Stimulated activated CD4-positive, alpha-beta T cell treated with anti-CD3 and anti-CD28 coated beads, Interleukin-4, amount 100 ng/mL, for 24 hours (primary cell): ENCODE results near the gene SLC12A5.

Experiments
- DNase-seq: peaks from one replicate; pipeline ENCODE4 v3.0.0-alpha.2; 2020

The SLC12A5 gene

DNA sequence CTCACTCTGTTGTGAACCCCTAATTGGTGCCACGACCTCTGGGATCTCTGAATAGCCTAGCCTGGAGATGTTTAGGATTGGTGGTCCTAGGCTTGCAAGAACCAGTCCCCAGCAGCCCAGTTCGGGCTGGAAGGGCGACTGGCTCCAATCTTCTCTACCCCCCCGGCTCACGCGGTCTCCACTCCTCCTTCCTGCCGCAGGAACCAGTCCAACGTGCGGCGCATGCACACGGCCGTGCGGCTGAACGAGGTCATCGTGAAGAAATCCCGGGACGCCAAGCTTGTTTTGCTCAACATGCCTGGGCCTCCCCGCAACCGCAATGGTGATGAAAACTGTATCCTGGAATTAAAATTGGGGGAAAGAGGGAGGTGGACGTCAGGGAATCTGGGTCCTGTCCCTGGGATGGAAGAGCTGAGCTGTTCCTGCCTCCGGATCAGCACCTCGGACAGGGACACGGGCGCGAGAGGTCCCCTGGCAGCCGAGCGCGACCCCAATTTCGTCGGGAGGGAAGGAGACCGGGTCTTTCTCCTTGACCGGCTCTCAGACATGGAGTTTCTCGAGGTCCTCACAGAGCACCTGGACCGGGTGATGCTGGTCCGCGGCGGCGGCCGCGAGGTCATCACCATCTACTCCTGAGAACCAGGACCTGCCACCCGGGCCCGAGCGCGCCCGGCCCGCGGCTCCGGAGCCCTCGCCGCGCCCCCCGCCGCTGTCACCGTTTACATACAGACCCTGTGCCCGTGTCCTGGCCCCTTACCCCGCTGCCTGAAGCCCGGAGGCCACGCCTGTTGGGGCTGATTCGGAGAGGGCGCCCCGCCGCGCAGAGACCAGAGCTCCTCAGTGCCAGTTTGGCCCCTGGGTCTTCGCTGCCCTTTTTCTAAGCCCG lies 28.2 kb downstream of the SLC12A5 start:
- no peak for DNase-seq

DNA sequence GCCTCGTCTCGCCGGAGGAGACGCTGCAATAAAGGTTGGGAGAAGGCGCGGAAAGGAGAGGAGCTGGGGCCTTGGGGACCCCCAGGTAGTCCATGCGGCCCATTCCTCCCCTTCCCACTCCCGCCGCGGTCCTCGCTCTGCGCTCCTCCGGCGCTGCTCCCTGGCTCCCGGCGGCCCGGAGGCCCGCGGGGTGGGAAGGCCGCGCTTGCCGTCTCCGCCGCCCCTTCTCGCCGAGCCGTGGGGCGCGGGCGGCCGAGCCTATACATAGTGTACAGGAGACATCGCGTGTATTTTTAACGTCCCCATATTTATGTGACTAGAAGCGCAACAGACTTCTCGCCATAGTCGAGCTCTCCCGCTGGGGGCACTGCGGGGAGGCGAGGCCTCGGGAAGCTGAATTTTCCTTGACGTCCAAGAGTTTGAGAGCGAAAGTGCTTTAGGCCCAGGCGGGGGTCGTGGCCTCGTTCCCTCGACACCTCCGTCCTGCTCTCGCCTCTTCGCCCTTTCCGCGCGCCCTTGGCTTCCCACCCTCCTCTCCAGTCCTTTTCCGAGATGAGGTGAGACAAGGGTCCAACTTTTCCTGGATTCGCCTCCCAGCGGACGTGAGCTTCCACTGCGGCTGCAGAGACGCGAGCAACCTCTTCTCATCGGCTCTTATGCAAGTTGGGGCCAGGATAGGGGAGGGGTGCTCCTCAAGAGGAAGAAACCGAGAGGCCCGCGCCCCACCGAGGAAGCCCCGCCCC lies 29.0 kb downstream of the SLC12A5 start:
- peak; percentile 15 for DNase-seq

DNA sequence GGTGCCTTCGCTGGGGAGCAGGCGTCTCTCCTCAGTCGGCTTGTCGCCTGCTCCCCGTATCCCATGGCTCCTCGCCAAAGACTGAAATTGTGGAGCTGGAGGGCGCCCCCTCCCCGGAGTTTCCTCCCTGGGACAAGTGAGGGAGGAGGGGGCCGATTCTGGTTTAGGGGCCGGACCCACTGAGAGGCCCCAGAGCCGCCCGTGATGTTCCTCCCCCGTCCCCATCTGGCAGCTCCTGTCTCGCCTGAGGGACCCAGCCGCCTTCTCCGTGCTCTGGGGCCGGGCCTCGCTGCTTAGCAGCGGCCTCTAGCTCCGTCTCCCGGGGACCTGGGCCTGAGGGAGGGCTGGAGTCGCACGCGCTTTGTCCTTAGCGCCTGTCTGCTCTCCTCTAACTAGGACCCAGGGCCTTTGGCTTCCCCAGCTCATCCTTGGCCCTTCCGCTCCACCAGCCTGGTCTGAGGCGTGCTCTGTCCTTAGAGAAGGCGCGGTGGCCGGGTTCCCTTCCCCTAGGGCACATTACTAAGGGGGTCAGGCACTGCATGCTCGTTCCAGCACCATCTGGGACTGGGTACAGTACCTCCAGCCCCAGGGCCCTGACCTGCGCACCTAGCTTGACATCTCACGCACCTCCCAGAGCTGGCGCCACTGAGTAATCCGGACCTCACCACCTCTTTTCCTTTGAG lies 29.7 kb downstream of the SLC12A5 start:
- no peak for DNase-seq

DNA sequence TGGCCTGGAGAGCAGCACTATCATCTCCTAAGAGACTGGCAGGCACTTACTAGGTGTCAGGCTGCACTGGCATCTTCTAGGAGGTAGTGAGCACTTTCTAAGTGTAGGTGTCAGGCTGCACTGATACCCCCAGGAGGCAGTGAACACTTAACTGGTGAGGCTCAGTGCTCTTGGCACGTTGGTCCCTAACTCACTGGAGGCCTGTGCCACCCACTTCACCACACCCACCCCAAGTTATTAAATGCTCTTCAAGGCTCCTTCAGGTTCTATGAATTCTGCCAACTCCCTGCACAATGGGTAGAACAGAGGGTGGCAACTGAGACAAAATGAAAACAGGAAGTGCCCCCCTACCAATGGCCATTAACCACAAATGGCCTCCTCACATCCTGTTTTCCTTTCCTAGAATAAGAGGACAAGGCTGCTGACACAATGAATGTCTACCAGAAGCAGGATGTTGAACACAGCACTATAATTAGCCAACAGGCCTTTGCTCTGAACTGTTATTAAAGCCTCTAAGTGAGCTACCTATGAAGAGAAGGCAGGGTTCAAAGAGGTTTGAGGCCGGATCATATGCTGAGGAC lies 31.4 kb downstream of the SLC12A5 start:
- DNase-seq: no peak

DNA sequence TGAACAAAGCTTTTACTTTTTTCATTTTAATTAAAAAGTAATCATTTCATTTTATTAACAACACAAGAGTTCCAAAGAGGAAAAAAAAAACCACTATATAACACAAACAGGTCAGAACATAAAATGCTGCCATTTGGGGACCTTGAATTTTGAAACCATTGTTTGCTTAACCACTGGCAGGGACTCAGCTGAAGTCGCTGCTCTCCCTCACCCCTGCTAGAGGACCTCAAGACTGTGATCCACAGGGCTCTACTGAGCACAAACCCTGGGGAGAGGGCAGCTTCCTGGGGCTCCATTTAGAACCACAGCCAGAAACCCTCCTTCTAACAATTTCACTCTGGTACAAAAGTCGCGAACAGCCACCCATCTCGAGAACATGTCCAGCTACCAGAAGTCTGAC lies 32.0 kb downstream of the SLC12A5 start:
- DNase-seq: no peak

DNA sequence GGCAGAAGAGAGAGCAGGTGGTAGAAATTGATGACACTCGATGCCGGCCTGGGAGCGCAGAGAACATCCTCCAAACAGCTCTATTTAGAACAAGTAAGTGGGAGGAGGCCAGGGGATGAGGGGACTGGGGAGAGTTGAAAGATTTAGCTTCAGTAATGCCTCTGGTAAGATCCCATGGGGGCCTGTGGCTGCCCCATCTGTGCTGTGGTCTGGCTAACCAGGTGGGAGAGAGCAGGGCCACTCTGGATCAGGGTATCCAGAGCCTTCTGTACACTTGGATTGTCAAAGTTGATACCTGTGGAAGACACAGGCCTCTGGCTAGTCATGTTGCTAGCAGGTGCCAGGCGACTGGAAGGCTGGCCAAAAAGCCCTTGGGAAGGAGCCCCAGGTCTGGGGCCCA lies 33.1 kb downstream of the SLC12A5 start:
- DNase-seq: no peak

DNA sequence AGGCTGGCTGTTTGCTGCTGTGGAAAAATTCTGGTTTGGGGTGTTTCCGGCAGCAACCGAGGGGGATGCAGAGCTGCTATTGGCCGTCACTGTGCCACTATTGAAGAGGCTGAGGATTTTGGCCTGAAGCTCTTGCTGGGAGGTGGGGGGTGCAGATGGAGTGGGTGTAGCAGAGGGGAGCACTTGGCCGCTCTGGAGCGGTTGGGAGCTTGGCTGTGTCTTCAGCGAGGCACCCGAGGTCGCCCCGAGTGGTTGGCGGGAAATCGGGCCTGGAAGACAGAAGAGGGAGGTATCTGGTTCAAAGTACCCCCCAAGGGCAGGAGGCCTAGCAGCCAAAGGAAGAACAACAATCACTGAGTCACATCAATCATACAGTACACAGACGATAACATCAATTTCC lies 33.6 kb downstream of the SLC12A5 start:
- DNase-seq: no peak

DNA sequence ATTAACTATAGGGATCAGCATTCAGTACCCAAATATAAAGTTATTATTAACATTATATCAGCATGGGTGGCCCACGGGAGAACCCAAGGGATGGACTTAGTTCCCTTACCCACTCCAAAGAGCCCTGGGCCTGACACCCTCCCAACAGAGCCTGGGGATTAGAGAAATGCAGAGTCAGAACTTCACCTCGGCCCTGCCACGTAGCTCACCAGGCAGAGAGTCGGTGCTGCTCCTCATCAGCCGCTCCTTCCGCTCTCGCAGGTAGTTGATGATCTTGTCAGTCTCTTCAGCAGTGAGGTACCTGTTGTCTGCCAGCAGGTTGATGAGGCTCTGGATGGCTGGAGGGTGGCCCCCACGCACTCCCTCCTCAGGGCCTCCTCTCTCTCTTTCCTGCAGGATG lies 34.1 kb downstream of the SLC12A5 start:
- no peak for DNase-seq

DNA sequence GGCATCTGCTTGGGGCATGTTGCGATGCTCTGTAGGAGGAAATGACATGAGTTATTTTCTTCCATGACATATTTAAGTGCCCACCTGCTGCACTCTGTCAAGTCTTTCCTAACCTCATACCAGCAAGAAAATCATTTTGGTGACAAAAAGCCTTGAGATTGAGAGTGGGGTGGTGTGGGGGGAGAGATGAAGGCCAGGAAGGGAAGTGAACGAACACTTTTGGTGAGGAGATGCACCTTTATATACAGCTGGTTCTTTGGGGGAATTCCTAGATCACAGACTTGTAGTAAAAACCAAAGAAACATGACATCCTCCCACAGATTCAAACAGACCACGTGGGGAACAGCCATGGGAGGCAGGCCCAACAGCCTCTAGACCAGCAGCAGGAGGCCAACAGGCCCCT lies 34.6 kb downstream of the SLC12A5 start:
- DNase-seq: no peak

DNA sequence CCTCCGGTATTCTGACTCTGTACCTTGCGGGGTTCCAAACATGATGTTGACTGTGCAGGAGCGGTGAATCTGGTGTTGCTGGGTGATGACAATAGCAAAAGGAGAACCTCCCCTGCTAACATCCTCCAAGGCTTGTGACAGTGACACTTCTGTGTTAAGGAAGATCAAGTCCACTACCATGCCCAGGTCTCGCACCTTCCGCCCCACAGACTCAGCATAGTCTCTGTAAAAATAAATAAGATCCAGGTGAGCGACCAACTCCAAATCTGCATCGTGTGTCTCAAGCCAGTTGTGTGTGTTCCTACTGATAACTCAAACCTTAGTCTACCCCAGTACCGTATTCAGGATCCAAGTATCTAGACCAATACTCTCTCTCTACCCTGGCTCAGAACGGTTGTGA lies 36.0 kb downstream of the SLC12A5 start:
- no peak for DNase-seq

DNA sequence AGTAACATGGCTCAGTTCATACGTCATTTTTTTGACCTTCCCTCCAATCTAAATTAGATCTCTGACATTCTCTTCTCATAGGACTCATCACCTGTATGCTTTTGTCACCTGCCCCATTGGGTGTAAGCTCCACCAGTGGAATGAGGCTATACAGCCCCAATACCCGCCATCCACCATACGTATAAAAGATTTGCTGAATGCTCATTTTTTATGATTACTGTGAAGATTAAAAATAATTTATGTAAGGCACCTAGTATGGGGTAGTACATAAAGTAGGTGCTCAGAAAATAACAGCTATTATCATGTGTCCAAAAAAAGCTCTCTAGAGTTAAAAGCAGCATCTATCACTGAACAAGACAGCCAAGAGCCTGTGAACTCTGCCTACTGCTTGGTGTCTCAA lies 36.7 kb downstream of the SLC12A5 start:
- no peak for DNase-seq

DNA sequence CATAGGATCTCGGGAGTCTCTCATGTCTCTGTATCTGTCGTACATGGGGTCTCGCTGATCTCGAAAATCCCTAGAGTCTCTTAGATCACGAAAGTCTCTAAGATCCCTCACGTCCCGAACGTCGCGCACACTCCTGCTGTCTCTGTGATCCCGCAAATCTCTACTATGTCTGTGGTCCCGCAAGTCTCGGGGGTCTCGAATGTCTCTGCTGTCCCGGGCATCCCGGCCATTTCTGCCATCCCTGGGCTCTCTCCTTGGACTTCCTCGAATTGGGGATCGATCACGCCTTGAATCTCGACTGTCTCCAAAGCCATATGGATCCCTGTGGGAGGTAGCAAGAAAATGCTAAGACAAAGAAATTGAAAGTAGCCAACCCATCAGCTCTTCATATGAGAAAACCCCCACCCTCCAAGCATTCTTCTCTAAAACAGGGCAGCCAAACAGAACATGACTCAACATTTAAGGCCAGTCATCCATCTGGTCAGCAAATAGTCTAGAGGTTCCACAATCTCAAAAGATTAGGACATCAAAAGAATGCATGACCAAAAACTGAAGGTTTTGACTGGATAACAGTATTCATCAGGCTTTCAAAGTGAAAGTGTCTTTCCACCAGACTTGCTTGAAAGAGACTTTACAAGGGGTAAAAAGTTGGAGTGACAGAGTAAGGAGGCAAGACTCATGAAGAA lies 41.3 kb downstream of the SLC12A5 start:
- DNase-seq: no peak

DNA sequence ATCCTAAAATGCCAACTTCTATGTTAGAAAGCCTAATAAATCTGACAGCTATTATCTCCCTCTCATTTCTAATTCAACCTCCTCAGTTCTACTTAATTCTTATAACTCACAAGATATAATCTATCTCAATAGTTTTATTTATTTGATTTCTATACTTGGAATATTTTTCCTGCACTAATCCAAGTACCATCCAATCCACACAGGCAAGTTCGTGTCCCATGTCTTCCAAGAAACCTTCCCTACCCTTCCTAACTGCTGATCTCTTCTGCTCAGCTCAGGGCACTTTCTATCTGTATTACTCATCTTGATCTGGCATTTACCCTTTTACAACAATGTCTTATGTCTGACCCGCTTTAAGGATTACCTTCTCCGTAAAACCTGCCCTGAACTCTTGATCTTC lies 42.6 kb downstream of the SLC12A5 start:
- DNase-seq: no peak

DNA sequence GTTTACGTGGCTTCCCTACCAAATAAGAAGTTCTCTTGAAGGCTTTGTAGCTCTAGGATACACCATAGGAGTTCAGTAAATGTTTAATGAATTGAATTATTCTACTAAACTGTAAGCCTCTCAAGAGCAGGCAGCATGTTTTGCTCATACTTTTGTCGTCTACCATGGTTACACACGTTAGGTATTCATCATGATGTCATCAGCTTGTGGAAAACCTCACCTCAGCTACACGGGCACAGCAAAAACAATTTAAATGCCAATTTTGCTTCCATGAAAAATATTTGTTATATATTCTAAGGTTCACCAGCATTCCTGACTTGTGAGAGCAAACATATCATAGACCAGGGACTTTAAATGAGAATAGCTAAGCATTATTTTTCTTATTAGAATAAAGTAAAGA lies 44.0 kb downstream of the SLC12A5 start:
- no peak for DNase-seq

DNA sequence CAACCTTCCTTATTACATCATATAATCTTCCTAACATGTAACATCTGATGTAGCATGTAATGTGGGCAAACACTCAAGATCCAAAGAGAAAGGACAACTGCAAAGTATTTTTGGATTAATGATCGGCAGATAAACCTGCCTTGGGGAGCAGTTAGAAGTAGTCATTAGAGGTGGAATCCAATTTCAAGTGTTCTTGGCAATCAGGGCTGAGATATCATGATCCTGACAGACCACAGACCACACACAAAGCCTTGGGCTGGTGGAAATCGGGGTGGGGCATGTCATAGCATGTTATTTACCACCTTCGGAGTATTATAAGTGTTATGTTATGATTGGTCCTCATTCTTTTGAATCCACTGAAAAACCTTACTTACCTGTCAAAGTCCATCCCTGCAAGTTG lies 44.4 kb downstream of the SLC12A5 start:
- no peak for DNase-seq

DNA sequence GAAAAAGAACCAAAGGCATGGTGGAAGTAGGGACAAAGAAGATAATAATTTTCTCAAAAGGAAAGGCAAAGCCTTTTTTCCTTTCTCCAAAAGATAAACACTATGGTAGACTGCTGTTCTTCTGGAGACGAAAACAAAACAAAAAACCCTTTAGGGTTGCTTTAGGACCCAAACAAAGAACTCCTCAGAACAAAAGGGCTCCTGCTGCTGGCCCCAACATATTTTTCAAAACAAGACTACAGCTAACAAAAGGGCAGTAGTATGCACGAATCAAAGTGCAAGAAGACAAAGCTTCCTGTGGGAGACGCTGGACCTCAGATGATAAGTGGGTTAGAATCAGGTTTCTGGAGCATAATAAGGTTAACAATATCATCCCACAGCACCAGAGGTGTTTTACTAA lies 45.0 kb downstream of the SLC12A5 start:
- no peak for DNase-seq

DNA sequence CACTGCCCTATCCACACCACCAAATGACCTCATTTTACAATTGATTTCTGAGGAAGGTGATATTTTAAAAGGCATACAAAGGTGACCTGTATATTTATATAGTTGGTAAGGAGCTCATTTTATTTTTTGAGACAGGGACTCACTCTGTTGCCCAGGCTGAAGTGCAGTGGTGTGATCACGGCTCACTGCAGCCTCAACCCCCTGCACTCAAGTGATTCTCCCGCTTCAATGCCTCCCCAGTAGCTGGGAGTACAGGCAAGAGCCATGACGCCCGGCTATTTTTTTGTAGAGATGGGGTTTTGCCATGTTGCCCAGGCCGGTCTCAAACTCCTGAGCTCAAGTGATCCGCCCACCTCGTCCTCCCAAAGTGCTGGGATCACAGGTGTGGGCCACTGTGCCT lies 47.8 kb downstream of the SLC12A5 start:
- DNase-seq: no peak

DNA sequence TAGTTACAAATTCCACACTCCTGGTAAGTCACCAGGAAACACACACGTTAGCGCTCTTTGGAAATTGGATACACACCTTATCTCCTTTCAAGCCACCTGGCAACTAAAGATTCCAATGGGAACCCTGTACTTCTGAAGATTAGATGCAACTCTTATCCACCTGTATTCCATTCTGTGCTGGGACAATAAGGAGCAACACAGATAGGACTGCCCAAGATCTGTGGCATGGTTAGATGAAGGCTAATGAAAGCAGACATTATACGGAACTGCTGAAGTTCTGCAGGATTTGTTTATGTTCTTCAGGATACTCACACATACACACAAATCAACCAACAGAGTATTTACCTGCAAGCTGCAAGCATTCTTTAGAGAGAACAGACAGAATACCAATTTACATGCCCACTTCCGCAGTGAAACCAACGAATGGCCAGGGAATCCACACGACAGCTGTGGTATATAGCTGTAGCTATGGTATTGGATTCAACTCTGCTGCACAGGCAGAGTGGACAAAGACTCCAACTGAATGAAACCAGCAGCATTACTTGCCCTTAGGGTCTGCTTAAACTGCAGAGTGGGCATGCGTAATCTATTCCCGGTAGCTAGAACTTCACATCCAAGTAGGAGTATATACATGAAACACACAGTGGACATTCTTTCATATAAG lies 48.8 kb downstream of the SLC12A5 start:
- DNase-seq: no peak

DNA sequence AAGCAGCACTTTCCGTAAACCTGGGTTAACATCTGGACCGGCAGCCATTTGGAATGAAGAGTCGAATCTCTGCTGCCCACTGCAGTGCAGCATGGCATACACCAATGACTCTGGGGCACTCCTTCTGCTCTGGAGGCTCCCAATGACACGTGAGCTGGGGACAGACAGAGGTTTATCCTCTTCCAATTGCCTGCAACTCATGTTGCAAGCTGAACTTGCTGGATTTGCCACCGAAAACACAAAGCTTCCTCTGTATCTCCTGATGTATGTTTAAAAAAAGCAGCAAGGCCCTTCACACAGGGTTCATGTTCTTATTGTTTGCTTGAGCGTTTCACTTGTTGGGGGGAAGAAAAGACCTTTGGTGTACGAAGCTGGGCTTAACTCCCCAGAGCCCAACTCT lies 49.9 kb downstream of the SLC12A5 start:
- DNase-seq: no peak

DNA sequence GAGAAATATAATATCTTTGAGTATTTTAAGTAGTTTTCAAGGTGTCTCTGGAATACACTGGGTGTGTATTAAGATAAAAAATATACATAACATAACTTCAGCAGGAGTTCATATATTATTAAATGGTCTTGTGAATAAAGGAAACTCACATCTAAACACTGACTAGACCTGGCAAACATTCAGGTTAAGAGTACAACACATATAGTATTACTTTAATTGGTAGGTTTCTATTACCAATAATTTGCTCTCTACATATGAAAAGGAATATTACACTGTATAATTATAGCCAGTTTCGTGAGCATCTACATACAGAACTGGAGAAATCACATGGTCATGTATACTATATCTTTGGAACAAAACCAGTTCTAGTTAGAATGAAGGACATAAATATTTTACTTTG lies 52.1 kb downstream of the SLC12A5 start:
- no peak for DNase-seq

DNA sequence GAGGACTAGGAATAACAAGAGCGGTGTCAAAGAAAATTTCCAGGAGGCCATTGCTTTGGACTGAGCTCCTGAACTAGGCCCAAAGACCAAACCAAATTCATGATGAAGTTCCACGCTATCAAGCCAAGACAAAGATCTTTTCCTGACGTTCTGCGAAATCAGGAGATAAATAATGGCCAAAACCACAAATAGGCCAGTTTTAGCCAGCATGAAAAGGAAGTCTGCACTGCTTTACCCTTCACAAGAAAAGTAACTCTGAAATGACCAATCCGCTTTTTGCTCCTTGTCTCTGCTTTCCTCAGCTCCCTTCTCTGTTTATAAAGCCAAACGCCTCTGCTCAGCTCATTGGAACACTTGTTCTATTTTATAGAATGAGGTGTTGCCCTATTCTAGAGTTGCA lies 54.1 kb downstream of the SLC12A5 start:
- no peak for DNase-seq

DNA sequence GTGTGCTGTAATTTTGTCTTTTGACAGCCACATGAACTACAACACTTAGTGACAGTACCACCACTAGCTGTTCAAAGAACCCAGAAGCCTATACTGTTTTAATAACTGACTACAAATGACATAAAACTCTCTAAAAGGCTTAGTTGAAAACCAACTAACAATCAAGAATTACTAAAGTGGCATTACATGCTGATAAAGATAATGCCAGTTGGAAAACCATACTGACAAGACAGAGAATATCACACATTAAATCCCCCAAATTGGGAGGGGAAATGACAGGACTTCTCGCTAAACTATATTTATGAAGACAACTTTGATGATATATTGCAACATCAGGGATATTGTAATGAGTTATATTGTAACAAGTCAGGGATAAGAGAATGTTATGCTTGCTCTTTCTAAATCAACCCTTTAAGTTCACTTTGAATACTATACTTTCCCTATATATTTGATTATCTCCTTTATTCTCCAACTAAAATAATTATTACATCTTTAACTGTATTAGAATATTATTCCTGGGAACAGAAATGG lies 54.6 kb downstream of the SLC12A5 start:
- no peak for DNase-seq
